Central memory CD4-positive, alpha-beta T cell (primary cell): ENCODE measurements around the gene OBSL1.

Experiments used
- DNase-seq: peaks from one replicate; pipeline ENCODE4 v3.0.0; 2022

OBSL1 gene

DNA sequence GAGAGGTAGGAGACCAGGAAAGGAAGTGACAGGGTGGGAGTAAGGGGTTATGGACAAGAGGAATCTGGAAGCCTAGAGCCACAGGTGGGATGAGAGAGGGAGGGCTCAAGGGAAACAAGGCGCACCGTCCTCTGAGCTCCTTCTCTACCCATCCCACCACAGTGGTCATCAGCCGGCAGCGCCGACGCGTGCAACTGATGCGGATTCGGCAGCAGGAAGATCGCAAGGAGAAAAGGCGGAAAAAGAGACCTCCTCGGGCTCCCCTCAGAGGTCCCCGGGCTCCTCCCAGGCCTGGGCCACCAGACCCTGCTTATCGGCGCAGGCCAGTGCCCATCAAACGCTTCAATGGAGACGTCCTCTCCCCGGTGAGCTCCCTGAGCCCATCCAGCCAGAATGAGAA lies 22.3 kb downstream of the OBSL1 start:
- no peak for DNase-seq

DNA sequence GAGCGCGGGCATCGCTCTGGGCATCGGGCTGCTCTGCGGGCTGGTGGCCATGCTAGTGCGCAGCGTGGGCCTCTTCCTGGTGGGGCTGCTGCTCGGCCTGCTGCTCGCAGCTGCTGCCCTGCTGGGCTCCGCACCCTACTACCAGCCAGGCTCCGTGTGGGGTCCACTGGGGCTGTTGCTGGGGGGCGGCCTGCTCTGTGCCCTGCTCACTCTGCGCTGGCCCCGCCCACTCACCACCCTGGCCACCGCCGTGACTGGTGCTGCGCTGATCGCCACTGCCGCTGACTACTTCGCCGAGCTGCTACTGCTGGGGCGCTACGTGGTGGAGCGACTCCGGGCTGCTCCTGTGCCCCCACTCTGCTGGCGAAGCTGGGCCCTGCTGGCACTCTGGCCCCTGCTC lies 23.7 kb downstream of the OBSL1 start:
- no peak for DNase-seq

DNA sequence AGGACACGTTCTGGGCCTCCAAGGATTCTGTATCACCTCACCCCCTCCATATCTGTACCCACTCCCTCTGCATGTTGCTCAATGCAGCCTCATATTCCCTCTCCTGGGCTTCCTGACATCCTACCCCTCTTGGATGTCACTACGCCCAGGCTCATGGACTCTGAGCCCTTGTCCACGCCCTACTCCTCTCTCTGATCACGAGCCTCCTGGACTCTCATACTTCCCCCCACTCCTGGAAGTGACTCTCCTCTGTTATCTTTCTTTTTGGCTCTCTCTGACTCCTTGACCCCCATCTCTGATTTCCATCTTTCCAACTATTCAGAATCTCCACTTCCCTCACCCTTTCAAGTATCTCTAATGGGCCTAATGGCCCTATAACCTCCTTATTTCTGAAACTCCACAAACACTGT lies 25.4 kb downstream of the OBSL1 start:
- no peak for DNase-seq

- DNase-seq = no peak
Measured at GRCh38 chr2:219545295-219545942, 25.9 kb downstream of the OBSL1 start.

- no peak for DNase-seq
Measured at GRCh38 chr2:219544567-219544966, 26.8 kb downstream of the OBSL1 start.

DNA sequence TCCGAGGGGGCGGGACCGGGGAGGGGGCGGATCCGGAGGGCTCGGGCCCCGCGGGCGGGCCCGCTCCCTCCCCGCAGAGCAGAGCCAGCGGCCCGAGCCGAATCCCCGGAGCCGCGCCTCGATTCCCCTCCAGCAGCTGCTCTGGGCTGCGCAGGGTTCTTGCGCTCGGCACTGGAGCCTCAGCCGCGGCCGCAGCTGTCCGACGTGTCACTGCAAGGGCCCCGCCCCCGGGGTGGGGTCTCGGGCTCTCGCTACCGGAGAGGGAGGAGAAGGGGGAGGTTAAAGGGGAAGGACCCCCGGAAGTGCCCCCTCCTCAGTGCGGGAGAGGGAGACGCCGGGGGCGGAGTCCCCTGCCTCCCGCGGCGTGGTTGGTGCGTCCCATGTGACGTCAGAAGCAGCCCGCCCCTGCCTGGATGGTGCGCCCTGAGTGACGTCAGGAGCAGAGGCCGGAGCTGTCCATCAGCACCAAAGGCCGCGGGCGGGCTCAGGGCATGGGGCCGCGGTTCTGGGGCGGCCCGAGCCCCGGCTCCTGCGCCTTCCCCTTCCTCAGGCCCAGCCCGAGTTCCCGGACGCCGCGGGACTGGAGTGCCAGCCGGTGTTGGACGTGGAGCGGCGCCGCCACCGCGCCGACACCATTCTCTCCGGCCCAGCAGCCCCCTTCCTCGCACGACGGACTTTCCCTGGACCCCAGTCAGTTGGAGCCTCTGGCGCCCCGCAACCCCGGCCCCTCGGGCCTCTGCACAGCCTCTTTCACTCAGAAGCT lies 27.6 kb downstream of the OBSL1 start, which contains the start of the genes CHPF and TMEM198:
TSS of gene CHPF (minus strand) at position 214 of the 763 bp plus-strand sequence. CDS start 271 bp downstream, outside the sequence.
TSS of gene TMEM198 (plus strand) at position 433 of the 763 bp plus-strand sequence. CDS start 700 bp downstream, outside the sequence.
- DNase-seq = peak; percentile 91

- no peak for DNase-seq
Measured at GRCh38 chr2:219542931-219543595, 28.3 kb downstream of the OBSL1 start.

- peak; percentile 86 for DNase-seq
Measured at GRCh38 chr2:219541611-219542180, 29.6 kb downstream of the OBSL1 start.

DNA sequence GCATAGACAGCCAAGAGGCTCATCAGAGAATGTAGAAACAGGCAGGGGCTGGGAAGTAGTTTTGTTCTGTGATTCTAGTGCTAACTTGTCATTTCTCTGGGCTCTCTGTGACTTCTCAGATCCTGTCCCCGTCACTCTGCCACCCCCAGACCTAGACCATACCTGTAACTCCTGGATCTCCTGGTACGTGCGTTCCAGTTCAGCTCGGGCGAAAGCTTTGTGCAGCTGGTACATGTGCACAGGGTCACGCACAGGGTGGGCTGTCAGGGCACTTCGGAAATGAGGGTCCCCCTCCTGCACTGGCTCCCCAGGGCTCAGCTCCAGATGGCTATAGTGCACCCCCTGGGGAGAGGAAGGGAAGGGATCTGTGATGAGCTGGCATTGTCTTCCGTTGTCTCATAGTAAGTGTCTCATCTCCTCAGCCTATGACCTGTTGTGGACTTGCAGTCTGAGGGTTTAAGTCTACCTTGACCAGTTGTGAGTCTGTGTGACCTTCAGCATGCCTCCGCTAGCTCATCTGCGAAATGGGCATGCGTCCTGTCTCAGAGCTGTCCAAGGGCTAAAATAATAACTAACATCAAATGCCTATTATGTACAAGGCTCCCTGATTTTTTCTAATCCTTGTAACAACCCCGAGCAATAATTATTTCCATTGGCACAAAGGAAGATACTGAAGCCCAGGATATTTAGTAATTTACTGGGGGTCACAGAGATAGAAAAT lies 30.4 kb downstream of the OBSL1 start:
- no peak for DNase-seq

- no peak for DNase-seq
Measured at GRCh38 chr2:219539926-219540678, 31.2 kb downstream of the OBSL1 start.

DNA sequence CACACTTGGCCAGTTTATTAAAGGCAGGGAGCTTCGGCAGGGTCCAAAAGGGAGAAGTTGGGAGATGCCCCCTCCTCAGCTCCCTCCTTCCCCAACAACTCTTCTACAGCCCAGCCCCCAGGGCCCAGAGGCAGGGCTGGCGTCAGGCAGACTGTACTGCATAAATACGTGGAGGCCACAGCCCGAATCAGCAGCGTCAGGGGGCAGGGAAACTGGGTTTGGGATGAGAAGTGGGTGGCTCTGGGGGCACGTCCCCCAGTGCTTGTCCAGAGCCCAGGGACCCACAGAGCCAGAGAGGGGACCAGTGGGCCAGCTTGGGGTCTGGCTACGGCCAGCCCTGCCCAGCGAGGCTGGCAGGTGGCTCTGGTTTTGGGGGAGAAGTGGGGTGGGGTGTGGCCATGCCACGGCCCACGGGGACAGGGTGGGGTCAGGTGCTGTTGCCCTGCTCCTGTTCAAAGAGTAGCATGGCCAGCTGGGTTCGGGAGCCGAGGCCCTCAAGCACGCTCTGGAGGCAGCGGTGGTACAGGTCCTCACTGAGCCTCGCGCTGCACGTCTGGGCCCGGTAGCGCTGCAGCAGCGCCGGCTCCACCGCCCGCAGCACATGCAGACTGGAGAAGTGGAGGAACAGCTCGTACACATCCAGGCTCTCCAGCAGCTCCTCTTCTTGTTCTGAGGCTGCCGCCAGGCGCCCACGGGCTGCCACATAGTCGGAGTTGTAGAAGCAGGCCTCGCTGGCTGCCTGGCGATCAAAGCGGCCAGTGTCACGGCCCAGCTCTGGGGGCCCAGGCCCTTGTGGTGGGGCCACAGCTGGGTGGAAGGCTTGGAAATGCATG lies 32.2 kb downstream of the OBSL1 start:
- no peak for DNase-seq

GRCh38 chr2:219538504-219538951 lies 32.8 kb downstream of the OBSL1 start:
- DNase-seq = no peak

DNA sequence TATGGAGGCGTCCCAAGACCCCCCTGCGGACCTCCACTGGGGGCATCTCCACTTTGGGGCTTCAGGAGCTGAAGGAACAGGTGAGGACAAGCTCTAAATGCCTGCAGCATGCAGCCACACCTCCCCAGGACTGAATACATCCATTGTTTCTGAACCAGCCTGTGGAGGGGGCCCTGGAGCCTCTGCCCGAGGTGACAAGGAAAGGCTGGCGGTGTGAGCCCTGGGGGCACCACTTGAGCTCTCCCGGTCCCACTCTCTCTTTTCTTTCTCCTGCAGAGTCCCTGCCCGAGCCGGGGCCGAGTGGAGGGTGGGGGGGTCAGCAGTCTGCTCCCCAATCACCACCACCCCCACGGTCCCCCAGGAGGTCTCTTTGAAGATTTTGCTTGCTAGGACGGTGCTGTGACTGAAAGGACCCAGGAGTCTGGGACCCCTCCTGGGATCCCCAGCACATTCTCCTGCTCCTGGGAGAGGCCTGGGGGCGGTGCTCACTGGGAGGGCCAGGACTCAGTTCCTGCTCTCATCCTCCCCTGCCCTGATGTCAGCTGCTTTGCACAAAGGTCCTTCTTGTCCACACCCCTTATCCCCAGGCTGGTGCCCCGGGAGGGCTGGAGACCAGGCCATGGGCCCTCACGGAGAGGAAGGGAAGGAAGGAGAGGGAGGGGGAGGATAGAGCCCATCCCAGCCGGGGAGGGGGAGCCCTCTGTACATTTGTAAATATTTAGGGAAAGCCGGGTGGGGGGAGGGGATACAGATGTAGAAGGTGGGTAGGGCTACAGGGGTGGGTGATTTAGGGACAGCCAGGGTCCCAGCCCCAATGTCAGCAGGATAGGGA lies 33.5 kb downstream of the OBSL1 start:
- no peak for DNase-seq

GRCh38 chr2:219536967-219537366 lies 34.4 kb downstream of the OBSL1 start:
- DNase-seq = no peak

GRCh38 chr2:219536425-219536824 lies 34.9 kb downstream of the OBSL1 start:
- DNase-seq = no peak

DNA sequence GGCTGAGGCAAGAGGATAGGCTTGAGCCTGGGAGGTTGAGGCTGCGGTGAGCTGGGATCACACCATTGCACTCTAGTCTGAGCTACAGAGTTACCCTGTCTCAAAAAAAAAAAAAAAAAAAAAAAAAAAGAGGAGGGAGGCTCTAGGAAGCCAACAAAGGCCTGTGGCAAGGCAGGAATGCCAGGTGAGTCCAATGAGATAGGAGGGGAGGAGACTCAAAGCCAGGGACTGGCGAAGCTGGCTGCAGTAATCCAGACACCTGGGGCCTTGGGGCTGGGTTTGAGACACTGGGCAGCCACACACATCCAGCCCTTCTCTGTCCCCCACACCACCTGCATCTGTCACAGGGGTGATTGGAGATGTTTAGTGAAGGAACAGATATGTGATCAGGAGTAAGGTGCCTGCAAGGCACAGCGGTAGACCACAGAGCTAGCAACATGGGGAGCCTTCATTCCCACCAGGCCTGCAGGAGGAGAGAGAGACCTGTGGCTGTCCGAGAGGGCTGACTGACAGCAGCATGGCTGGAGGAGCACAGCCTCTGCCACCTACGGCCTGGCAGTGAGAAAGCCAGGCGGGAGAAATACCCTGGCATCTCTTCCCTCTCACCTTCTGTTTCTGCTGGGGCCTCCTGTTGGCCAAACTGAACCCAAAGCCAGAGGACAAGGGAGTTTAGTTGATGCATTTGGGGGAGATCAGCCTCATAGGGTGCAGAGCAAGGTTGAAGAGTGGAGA lies 37.2 kb downstream of the OBSL1 start:
- DNase-seq = no peak

GRCh38 chr2:219532378-219532649 lies 39.0 kb downstream of the OBSL1 start:
- DNase-seq = no peak

DNA sequence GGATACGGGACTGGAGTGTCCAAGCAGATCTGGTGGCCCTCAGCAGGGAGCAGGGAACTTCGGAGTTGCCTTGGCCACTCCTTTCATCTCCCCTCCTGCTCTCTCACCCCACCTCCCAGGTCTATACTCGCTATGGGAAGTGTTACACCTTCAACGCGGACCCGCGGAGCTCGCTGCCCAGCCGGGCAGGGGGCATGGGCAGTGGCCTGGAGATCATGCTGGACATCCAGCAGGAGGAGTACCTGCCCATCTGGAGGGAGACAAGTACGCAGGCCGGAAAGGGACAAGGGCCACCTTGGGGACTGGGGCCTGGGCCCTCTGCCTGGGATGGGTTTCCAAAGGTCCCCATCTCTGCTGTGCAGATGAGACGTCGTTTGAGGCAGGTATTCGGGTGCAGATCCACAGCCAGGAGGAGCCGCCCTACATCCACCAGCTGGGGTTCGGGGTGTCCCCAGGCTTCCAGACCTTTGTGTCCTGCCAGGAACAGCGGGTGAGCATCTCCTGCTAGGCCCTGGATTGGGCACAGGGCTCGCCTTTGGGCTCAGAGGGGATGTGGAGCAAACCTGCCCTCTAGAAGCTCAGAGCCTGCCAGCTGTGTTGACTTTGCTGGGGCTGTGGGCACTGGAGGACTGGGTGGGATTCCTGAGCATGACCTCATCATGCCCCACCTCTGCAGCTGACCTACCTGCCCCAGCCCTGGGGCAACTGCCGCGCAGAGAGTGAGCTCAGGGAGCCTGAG lies 39.5 kb downstream of the OBSL1 start:
- no peak for DNase-seq
